H1 (cell line): ENCODE measurements around the gene NT5M. TPM values are rescaled to one million over a fixed set of nuclear protein-coding genes. Genes with fewer than 3 reads are reported as not detected.

Experiments
- KDM4A ChIP-seq: IDR thresholded peaks from one replicate; pipeline ENCODE4 v1.7.1; 2012; ENCODE audit warnings: low read depth, mild to moderate bottlenecking, moderate library complexity, low read length, inconsistent platforms; ENCODE audit not compliant: severe bottlenecking
- SAP30 ChIP-seq: fragments of 300-600 bp; sonication (generic); IDR thresholded peaks from 2 replicates; pipeline ENCODE4 v1.7.1; 2012; ENCODE audit warnings: low read length, moderate library complexity, mild to moderate bottlenecking, inconsistent platforms; ENCODE audit not compliant: insufficient read depth, insufficient replicate concordance
- SIX5 ChIP-seq: IDR thresholded peaks from 2 replicates; pipeline ENCODE4 v1.6.1; 2011; ENCODE audit warnings: mild to moderate bottlenecking, low read depth, low read length
- polyA plus RNA-seq, 7 experiments: library from polyadenylated mRNA; depleted of rRNA in 3 of 7; stranded (reverse) in 5 of 7; unstranded in 2 of 7; fragments of >200 nt in 5 of 7; fragments of 200-250 nt in 2 of 7; gene quantifications; 1 replicate in 5 of 7; 2 replicates in 1 of 7; 4 replicates in 1 of 7; pipeline versions ENCODE4 v1.2.1 to v1.2.3, GENCODE V29; 2011 to 2013; ENCODE audit warnings: missing spikeins in 2 of 7, mixed read lengths in 2 of 7
- total RNA-seq: library from RNA; stranded (reverse); fragmentation: NEBNext Ultra II Directional; extraction: Animal tissue kit (Norgen Biotek cat#: 25700); gene quantifications from 2 replicates; pipeline ENCODE4 v1.2.1, GENCODE V29; 2021

The NT5M gene
- total and polyA plus RNA-seq, 2 of the 8 experiments (the other 6 are each of a cell fraction or from before 2014, with no cell fraction given): 7.6 to 18.2 TPM

DNA sequence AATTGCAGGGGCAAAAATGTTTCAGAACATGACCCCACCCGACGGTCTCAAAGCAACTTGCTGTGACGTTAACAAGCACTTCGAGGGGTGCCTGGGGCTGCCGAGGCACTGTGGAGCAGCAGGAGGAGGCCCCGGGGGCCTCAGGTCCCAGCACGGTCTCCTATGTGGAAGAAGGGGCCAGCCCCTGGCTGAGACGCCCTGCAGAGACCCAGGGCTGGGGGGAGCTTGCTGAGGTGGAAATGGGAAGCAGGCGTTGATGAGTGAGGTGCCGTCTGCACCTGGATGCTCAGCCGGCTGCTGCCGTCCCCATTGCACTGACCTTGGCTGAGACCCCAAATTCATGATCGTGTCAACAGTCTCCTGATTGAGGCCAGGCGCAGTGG is 46.5 kb downstream of the NT5M start (continued):
- TF ChIP-seq SAP30 (no peak), KDM4A (no peak), SIX5 (no peak)
